Measurements from ENCODE around the gene ZNF496. TPM values are rescaled to one million over a fixed set of nuclear protein-coding genes. Genes with fewer than 3 reads are reported as not detected.

The ZNF496 gene
- total RNA-seq, 2 donors from 2014 or later, result 17.2 to 24.5 TPM

DNA sequence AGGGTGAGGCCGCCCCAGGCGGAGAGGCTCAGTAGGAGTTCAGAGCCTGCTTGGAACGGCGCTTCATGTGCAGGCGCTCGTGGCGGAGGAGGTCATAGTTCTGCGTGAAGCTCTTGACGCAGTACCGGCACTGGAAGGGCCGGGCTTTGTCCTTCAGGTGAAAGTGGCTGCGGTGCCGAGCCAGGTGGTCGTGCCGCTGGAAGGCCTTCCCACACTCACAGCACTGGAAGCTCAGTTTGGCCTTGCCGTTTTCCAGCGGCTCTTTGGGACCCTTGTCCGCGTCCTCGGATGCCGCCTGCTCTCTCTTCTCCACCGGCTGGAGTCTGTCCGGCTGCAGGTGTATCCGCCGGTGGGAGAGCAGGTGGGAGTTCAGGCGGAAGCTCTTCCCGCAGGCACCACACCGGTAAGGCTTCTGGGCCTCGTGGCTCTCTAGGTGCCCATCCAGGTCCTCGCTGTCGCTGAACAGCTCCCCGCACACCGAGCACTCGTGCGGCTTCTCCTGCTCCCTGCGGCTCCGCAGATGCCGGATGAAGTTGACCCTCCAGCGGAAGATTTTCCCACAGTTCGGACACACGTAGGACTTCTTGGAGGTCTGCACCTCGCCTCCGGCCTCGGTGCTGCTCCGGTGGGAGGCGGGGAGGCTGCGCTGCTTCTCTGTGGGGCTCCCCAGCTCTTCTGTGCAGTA lies 31.0 kb downstream of the ZNF496 start:
- Mint-ChIP-seq H3K9me3 (no peaks in the 10 kb centered on the region), H3K4me3 (no peak overlapping the region), H3K4me1 (ENCODE audit: low read depth in 2 of 2) (no peaks in the 10 kb centered on the region), H3K27me3 (no peaks in the 10 kb centered on the region), H3K36me3 (peaks cover 26% of the 10 kb centered on the region), H3K27ac (no peak overlapping the region)
- DNase-seq (ENCODE audit: low spot score) (no peak), ATAC-seq (no peak)

DNA sequence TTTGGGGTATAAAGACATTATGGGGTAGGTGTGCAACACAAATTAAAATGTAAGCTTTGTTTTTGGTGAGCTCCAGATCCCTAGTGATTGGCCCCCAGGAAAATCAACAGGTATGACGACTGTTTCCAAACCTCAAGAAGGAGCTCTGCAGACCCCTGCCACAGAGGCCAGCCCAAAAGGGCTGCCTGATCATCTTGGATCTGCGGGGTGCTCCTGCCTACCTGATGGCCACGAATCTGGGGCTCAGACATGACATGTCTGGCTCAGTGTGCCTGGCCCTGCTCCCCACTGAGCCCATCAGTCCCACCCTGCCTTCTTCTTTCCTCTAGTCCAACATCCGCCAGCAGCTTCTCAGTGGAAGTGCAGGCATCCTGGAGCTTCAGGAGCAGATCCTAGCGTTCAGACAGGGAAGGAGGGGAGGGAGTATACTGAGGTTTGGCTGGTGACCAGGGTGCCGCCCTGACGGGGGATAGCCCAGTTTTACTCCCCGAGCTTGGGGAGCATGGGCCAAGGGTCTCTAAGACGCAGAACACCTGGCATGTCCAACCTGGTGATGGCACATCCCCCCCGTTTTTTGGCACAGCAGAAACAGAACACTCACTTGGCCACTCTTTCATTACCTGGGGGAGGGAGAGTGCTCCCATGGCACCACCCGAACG lies 31.8 kb downstream of the ZNF496 start:
- no peaks in the 10 kb centered on the region for H3K4me1 Mint-ChIP-seq (ENCODE audit: low read depth in 2 of 2)
- no peak for ATAC-seq

DNA sequence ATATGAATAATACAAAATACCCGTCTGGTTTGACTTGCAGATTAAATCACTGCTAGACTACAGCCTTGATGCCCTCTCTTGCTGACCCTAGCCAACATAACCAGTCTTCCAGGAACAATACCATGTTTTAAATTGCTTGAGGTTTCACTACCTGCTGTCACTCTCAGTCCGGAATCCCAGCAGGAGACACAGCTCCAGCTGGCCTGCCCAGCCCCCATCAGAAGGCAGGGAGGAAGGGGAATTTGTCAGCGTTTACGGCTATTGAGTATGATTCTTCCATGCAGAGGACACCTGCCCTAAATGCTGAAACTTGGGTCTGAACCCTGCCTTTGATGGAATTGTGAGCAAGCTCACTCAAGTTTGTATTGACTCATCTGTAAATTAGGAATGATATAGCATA lies 33.0 kb downstream of the ZNF496 start:
- H3K4me3 Mint-ChIP-seq, result no peak overlapping the region
- no peak for ATAC-seq
- H3K36me3 Mint-ChIP-seq, result peaks cover 18% of the 10 kb centered on the region
- no peaks in the 10 kb centered on the region for H3K27me3 Mint-ChIP-seq
- no peaks in the 10 kb centered on the region for H3K4me1 Mint-ChIP-seq (ENCODE audit: low read depth in 2 of 2)
- DNase-seq (ENCODE audit: low spot score), result no peak
- H3K27ac Mint-ChIP-seq, result no peak overlapping the region
- H3K9me3 Mint-ChIP-seq, result no peaks in the 10 kb centered on the region

More for the DNA sequence above, 31.8 kb downstream of the ZNF496 start:
- H3K27ac Mint-ChIP-seq, result no peak overlapping the region
- no peaks in the 10 kb centered on the region for H3K27me3 Mint-ChIP-seq
- H3K36me3 Mint-ChIP-seq, result peaks cover 21% of the 10 kb centered on the region
- no peak for DNase-seq (ENCODE audit: low spot score)
- H3K4me3 Mint-ChIP-seq, result no peak overlapping the region
- H3K9me3 Mint-ChIP-seq, result no peaks in the 10 kb centered on the region

DNA sequence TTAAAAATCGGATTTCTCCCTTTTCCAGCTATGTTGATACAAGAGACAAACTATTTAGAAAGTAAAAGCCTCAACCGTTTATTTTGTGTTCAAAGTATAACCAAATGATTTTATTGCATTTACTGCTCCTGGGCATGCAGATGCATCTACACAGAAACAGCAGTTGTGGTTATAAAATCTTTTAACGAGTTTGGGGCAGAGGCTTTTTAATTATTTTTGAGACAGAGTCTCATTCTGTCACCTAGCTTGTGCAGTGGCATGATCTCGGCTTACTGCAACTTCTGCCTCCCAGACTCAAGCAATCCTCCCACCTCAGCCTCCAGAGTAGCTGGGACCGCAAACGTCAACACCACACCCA lies 33.6 kb downstream of the ZNF496 start:
- peaks cover 12% of the 10 kb centered on the region for H3K36me3 Mint-ChIP-seq
- no peak overlapping the region for H3K27ac Mint-ChIP-seq
- H3K9me3 Mint-ChIP-seq, result no peaks in the 10 kb centered on the region
- H3K27me3 Mint-ChIP-seq, result no peaks in the 10 kb centered on the region
- no peak overlapping the region for H3K4me3 Mint-ChIP-seq
- ATAC-seq (no peak), DNase-seq (ENCODE audit: low spot score) (no peak)
- no peaks in the 10 kb centered on the region for H3K4me1 Mint-ChIP-seq (ENCODE audit: low read depth in 2 of 2)

DNA sequence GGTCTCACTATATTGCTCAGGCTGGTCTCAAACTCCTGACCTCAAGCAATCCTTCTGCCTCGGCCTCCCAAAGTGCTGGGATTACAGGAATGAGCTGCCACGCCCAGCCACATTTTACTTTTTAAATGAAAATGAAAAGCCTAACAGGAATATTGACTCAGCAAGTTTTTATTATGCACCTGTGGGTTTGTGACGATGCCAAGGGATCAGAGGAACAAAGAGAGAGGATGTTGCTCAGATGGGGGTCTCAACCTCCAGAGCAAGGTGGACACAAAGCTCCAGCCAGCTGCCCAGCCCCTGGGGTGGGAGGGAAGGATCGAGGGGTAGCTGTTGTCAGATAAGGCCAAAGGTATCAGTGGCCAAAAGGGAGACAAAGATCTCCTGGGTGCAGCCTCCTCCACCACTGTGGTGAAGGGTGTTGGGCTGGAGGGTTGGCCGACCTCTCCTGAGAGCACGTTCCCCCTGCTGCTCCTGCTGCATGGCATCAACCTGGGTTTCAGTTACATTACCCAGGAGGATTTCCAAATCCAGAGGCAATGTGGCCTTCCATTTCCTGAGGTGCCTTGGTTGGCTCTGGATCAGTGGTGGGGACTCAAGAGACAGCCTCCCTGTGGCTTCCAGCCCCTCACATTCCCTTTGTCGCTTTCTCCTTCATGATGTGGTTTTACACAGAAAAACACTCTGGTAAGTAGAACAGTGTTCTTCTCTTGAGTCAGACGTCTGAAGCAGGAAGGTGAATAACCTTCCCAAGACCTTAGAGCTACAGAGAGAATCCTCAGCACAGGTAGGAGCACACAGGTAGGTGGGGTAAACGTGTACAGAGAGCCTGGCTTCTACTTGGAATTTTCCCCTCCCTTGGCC lies 34.2 kb downstream of the ZNF496 start:
- ATAC-seq, result no peak
- no peaks in the 10 kb centered on the region for H3K9me3 Mint-ChIP-seq
- no peak for DNase-seq (ENCODE audit: low spot score)
- peaks cover 6% of the 10 kb centered on the region for H3K36me3 Mint-ChIP-seq
- H3K4me1 Mint-ChIP-seq (ENCODE audit: low read depth in 2 of 2), result peaks cover 1 to 2% of the 10 kb centered on the region in 2 donors
- H3K27me3 Mint-ChIP-seq, result no peaks in the 10 kb centered on the region
- no peak overlapping the region for H3K4me3 Mint-ChIP-seq
- no peak overlapping the region for H3K27ac Mint-ChIP-seq

DNA sequence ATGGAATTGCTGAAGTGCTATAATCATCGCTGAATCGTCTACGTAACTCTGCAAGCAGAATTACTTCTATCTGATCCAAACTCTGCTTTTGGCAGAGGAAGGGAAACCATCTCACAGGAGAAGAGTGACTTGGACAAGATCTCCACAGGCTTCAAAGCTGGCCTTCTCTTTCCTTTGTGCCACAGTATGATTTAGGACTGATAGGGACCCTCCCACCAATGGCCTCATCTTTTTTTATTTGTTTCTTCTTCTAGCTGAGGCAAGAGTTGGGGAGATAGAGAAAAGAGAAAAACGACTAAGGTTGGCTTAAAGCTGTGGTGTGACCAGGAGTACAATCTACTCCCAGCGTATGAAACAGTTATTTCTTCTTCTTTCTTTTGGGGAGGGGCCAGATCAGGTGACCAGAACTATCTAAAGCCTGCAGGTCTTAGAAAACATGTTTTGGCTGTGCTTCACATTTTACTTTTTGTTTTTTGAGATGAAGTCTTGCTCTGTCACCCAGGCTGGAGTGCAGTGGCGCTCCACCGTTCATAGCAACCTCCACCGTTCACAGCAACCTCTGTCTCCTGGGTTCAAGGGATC lies 35.0 kb downstream of the ZNF496 start:
- ATAC-seq, result no peak
- Mint-ChIP-seq H3K27me3 (no peaks in the 10 kb centered on the region), H3K4me1 (ENCODE audit: low read depth in 2 of 2) (peaks cover 9 to 10% of the 10 kb centered on the region in 2 donors)

DNA sequence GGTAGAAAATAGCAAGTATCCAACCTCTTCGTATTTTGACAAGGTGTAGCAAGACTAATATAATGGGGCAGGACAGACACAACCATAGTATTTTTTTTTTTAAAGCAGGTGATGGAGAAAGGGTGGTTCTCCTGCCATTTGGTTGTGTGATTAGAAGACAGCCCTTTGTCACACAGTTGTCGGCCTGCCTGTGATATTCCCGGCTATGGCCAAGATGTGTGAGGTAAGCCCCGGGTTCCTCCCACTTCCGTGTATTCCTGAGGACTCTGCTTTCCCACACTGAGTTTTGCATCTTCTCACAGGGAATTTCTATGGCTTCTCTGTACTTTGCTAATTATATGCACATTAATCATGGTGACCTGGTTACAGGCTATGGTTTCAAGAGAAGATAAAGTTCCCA lies 35.9 kb downstream of the ZNF496 start:
- Mint-ChIP-seq H3K9me3 (no peaks in the 10 kb centered on the region), H3K4me3 (no peak overlapping the region), H3K27ac (no peak overlapping the region), H3K4me1 (ENCODE audit: low read depth in 2 of 2) (peaks cover 9 to 10% of the 10 kb centered on the region in 2 donors), H3K27me3 (no peaks in the 10 kb centered on the region), H3K36me3 (no peaks in the 10 kb centered on the region)
- no peak for ATAC-seq
- no peak for DNase-seq (ENCODE audit: low spot score)

More for the DNA sequence above, 35.0 kb downstream of the ZNF496 start:
- no peak for DNase-seq (ENCODE audit: low spot score)
- Mint-ChIP-seq H3K27ac (no peak overlapping the region), H3K4me3 (no peak overlapping the region), H3K36me3 (no peaks in the 10 kb centered on the region), H3K9me3 (no peaks in the 10 kb centered on the region)

DNA sequence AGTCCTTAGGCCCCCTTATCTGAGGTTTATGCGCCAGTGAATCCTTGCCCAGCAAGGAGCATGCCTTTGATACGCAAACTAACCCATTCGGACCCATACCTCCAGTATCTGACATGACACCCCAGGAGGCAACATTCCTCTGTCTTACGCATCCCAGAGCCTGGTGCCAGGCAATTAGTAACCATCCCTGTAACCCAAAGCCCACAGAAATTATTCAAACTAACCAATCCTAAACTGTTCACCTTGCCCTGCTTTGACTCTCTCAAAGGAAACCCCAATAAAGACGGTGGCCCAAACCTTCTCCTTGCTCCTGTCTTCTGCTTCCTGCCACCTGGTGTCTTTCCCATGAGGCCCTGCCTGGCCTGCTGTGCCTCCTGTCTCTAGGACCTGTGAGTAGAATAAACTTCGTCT lies 36.4 kb downstream of the ZNF496 start:
- H3K9me3 Mint-ChIP-seq, result no peaks in the 10 kb centered on the region
- no peaks in the 10 kb centered on the region for H3K36me3 Mint-ChIP-seq
- ATAC-seq, result no peak
- peaks cover 9 to 10% of the 10 kb centered on the region in 2 donors for H3K4me1 Mint-ChIP-seq (ENCODE audit: low read depth in 2 of 2)
- no peak for DNase-seq (ENCODE audit: low spot score)
- no peaks in the 10 kb centered on the region for H3K27me3 Mint-ChIP-seq
- no peak overlapping the region for H3K27ac Mint-ChIP-seq
- H3K4me3 Mint-ChIP-seq, result no peak overlapping the region

DNA sequence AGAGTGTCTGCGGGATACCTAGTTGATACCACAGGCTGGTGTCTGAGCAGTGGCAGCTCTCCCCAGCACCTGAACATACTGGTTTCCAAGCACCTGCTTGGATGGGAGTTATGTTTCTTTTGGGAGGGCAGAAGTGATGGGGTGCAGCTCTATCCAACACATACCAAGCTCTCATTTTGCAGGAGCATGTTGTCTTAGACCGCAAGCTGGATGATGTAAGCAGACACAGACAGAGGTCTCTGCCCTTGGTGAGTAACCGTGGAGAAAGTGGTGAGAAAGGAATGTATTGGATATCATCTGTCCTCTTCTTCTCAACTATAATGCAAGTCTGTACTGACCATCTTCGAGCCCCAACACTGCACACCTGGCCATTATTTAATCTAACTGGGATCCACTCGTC lies 37.4 kb downstream of the ZNF496 start:
- peaks cover 9 to 10% of the 10 kb centered on the region in 2 donors for H3K4me1 Mint-ChIP-seq (ENCODE audit: low read depth in 2 of 2)

DNA sequence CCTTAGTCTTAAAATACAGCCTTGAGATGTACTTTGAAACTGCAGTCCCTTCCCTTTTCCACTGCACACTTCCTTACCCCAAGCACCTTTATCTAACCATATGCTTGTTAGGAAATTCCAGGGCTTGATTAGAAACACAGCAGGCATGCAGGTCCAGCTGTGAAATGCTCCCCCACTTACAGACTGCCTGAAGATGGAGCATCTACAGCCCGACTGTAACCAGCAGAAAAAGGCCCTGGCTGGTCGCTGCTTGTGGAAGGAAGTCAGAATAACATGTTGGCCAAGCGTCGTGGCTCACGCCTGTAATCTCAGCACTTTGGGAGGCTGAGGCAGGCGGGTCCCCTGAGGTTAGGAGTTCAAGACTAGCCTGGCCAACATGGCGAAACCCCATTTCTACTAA lies 38.6 kb downstream of the ZNF496 start:
- ATAC-seq (no peak), DNase-seq (ENCODE audit: low spot score) (no peak)
- no peak overlapping the region for H3K27ac Mint-ChIP-seq
- no peak overlapping the region for H3K4me3 Mint-ChIP-seq
- H3K4me1 Mint-ChIP-seq (ENCODE audit: low read depth in 2 of 2), result peaks cover 9 to 10% of the 10 kb centered on the region in 2 donors
- H3K9me3 Mint-ChIP-seq, result no peaks in the 10 kb centered on the region
- H3K27me3 Mint-ChIP-seq, result no peaks in the 10 kb centered on the region
- no peaks in the 10 kb centered on the region for H3K36me3 Mint-ChIP-seq

More for the DNA sequence above, 37.4 kb downstream of the ZNF496 start:
- Mint-ChIP-seq H3K27ac (no peak overlapping the region), H3K27me3 (no peaks in the 10 kb centered on the region), H3K9me3 (no peaks in the 10 kb centered on the region), H3K36me3 (no peaks in the 10 kb centered on the region), H3K4me3 (no peak overlapping the region)
- DNase-seq (ENCODE audit: low spot score) (no peak), ATAC-seq (no peak)

DNA sequence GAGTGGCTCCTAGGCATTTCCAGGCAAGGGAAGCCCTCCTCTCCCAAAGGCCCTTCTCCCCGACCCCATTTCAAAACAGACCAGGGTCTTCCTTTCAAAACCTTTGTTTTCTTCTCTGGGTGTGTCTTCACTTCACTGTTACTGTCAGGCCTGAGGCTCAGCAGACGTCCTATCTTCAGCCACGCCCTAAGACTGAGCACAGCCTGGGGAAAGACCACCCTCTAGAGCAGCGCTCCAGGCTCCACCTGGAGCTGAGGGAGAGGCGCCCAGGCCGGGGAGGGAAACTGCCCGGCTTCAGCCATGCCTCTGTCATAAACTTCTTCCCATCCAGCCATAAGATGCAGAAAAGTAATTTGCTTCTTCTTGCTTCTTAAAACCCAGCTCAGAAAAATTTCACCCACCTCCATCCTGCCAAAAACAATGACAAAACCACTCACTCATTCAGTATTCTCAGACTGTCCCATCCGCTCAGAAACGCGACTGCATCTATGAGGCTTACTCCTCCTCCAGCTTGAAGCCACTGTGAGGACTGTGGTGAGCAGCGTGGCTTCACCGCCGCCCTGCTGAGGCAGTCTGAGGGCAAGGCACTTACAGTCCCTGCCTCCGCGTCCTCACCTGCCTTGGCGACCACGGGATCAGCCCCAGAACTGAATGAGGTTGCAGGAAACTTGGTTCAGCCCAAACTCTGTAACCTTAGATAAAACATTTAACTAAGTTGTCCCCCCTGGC lies 39.7 kb downstream of the ZNF496 start:
- no peak for DNase-seq (ENCODE audit: low spot score)
- Mint-ChIP-seq H3K27ac (no peak overlapping the region), H3K36me3 (no peaks in the 10 kb centered on the region), H3K27me3 (no peaks in the 10 kb centered on the region), H3K9me3 (peaks cover 8% of the 10 kb centered on the region), H3K4me1 (ENCODE audit: low read depth in 2 of 2) (peaks cover 9 to 10% of the 10 kb centered on the region in 2 donors), H3K4me3 (no peak overlapping the region)
- no peak for ATAC-seq

DNA sequence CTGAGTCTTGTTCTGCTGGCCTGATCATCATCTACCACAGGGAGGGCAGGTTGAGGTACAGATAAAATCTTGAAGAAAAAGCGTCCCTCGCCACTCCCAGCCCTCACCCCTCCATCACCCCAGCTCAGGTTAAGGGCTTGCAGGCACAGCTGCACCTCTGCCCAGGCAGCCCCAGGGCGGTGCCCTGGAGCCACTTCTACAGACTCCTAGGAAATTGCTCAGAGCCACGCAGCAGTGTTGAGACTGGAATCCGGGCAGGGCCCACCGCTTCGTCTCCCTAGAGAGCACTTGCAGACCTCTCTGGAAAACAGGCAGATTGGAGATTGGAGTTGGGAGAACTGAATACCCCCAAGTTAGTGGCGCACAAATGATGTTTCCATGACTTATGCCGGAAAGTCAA lies 40.5 kb downstream of the ZNF496 start:
- ATAC-seq, result no peak
- H3K36me3 Mint-ChIP-seq, result no peaks in the 10 kb centered on the region
- H3K27ac Mint-ChIP-seq, result no peak overlapping the region

DNA sequence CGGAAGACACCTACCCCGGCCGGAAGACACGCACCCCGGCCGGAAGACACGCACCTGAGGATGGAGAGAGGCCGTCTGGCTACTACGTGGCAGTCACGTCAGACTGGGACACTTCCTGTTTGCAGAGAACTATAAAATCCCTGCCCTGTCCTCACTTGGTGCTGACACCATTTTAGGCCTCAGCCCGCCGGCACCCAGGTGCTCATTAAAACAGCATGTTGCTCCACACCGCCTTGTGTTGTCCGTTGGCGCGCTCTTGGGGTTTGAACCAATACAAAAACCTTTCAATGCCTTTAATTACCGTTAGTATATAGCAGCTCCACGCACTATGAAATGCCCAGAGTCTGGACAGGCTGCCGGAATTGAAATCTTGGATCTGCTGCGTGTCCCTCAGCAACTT lies 41.1 kb downstream of the ZNF496 start:
- Mint-ChIP-seq H3K27ac (no peak overlapping the region), H3K9me3 (peaks cover 9% of the 10 kb centered on the region), H3K27me3 (no peaks in the 10 kb centered on the region), H3K4me3 (no peak overlapping the region), H3K36me3 (no peaks in the 10 kb centered on the region), H3K4me1 (ENCODE audit: low read depth in 2 of 2) (peaks cover 9 to 10% of the 10 kb centered on the region in 2 donors)
- DNase-seq (ENCODE audit: low spot score), result no peak
- ATAC-seq, result no peak

More for the DNA sequence above, 40.5 kb downstream of the ZNF496 start:
- DNase-seq (ENCODE audit: low spot score), result no peak
- H3K27me3 Mint-ChIP-seq, result no peaks in the 10 kb centered on the region
- H3K9me3 Mint-ChIP-seq, result peaks cover 9% of the 10 kb centered on the region
- H3K4me3 Mint-ChIP-seq, result no peak overlapping the region
- H3K4me1 Mint-ChIP-seq (ENCODE audit: low read depth in 2 of 2), result peaks cover 9 to 10% of the 10 kb centered on the region in 2 donors
